ENCODE data around the gene UQCC3.

- TF ChIP-seq, protein P1, sequence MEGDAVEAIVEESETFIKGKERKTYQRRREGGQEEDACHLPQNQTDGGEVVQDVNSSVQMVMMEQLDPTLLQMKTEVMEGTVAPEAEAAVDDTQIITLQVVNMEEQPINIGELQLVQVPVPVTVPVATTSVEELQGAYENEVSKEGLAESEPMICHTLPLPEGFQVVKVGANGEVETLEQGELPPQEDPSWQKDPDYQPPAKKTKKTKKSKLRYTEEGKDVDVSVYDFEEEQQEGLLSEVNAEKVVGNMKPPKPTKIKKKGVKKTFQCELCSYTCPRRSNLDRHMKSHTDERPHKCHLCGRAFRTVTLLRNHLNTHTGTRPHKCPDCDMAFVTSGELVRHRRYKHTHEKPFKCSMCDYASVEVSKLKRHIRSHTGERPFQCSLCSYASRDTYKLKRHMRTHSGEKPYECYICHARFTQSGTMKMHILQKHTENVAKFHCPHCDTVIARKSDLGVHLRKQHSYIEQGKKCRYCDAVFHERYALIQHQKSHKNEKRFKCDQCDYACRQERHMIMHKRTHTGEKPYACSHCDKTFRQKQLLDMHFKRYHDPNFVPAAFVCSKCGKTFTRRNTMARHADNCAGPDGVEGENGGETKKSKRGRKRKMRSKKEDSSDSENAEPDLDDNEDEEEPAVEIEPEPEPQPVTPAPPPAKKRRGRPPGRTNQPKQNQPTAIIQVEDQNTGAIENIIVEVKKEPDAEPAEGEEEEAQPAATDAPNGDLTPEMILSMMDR (conservative IDR thresholded peaks at IDR 0.05 in 1 of 2, IDR thresholded peaks at IDR 0.05 in 1 of 2; ENCODE audit: low read depth in 1 of 2, low read length in 2 of 2), result no peak
- no peak for TF ChIP-seq EZH2 (IDR thresholded peaks at IDR 0.05; ENCODE audit: low read length, missing control alignments)
Observed at GRCh38 chr11:62687508-62688396, 16.3 kb downstream of the UQCC3 start.
